SKM-1 (cell line): ENCODE results near the gene C12orf75.
"Not testable (repeated sequence)": the region's sequence is repeated elsewhere in the genome, so short reads cannot be mapped to it uniquely, and the experiment has no call there.

Experiments used
- DNase-seq: peaks from one replicate; lab custom pipeline; 2025; ENCODE audit not compliant: unreplicated experiment; lab: John Stamatoyannopoulos, UW

Gene C12orf75

GRCh38 chr12:105334582-105334981 lies 4.1 kb downstream of the C12orf75 start:
- no peak for DNase-seq

GRCh38 chr12:105335856-105336255 lies 5.4 kb downstream of the C12orf75 start:
- DNase-seq, result no peak

GRCh38 chr12:105336411-105336810 lies 5.9 kb downstream of the C12orf75 start:
- no peak for DNase-seq

GRCh38 chr12:105337391-105337790 lies 6.9 kb downstream of the C12orf75 start:
- DNase-seq, result no peak

GRCh38 chr12:105338966-105339365 lies 8.5 kb downstream of the C12orf75 start:
- no peak for DNase-seq

GRCh38 chr12:105341010-105341409 lies 10.5 kb downstream of the C12orf75 start:
- DNase-seq, result no peak

GRCh38 chr12:105341620-105342019 lies 11.1 kb downstream of the C12orf75 start:
- DNase-seq, result not testable (repeated sequence)

- DNase-seq, result no peak
Measured at GRCh38 chr12:105342464-105342863, 12.0 kb downstream of the C12orf75 start.

GRCh38 chr12:105343836-105344235 lies 13.3 kb downstream of the C12orf75 start:
- DNase-seq, result no peak

GRCh38 chr12:105347499-105347898 lies 17.0 kb downstream of the C12orf75 start:
- no peak for DNase-seq

- no peak for DNase-seq
Measured at GRCh38 chr12:105348142-105348541, 17.7 kb downstream of the C12orf75 start.

GRCh38 chr12:105348561-105348960 lies 18.1 kb downstream of the C12orf75 start:
- no peak for DNase-seq

- DNase-seq, result no peak
Measured at GRCh38 chr12:105349138-105349537, 18.6 kb downstream of the C12orf75 start.

GRCh38 chr12:105351523-105351922 lies 21.0 kb downstream of the C12orf75 start:
- no peak for DNase-seq

GRCh38 chr12:105352052-105352451 lies 21.6 kb downstream of the C12orf75 start:
- DNase-seq, result no peak

- DNase-seq, result no peak
Measured at GRCh38 chr12:105352940-105353635, 22.6 kb downstream of the C12orf75 start.

- DNase-seq, result no peak
Measured at GRCh38 chr12:105355752-105356151, 25.3 kb downstream of the C12orf75 start.

- no peak for DNase-seq
Measured at GRCh38 chr12:105357162-105357691, 26.7 kb downstream of the C12orf75 start.

- no peak for DNase-seq
Measured at GRCh38 chr12:105358789-105359188, 28.3 kb downstream of the C12orf75 start.

- no peak for DNase-seq
Measured at GRCh38 chr12:105359856-105360255, 29.4 kb downstream of the C12orf75 start.

GRCh38 chr12:105363890-105364289 lies 33.4 kb downstream of the C12orf75 start:
- no peak for DNase-seq

- DNase-seq, result no peak
Measured at GRCh38 chr12:105365231-105365630, 34.7 kb downstream of the C12orf75 start.
